ENCODE data around the gene RNF149. TPM values are rescaled to one million over a fixed set of nuclear protein-coding genes. Genes with fewer than 3 reads are reported as not detected.

The RNF149 gene
- total RNA-seq, 1 experiment from 2014 or later: 40.2 TPM

DNA sequence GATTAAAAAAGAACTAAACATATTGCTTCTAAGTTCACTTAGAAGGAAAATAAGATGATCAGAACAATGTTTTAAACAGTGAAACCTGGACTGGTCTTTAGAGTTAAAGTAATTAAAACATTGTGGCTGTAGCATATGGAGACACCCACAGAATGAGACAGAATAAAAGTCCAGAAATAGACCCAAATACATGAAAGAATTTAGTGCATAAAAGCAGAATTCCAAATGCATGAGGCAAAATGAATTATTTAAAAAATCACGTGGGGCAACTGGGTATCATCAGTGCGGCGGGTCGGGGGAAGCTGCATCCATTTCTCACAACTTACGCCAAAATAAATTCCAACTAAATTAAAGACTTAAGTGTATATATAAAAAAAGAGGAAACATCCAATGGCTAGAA lies 12.1 kb downstream of the RNF149 start:
- DNase-seq (ENCODE audit: low read depth, low spot score): no peak
- no peak for ATAC-seq
- Histone ChIP-seq H3K9ac (ENCODE audit: low read length) (no peak overlapping the region), H3K4me3 (replicated peaks in 1 of 2; ENCODE audit: low read depth in 1 of 2, low read length in 2 of 2) (no peak overlapping the region), H3K4me2 (ENCODE audit: low read length) (no peak overlapping the region), H3K9me2 (ENCODE audit: insufficient read depth) (no peaks in the 10 kb centered on the region), H3K36me3 (ENCODE audit: control insufficient read depth in 1 of 2, insufficient read depth in 2 of 2, low read length in 2 of 2) (peaks cover 12 to 18% of the 10 kb centered on the region in 2 experiments; a peak in 3 of 4 replicates), H2AFZ (ENCODE audit: low read depth, low read length, poor library complexity, severe bottlenecking) (no peak overlapping the region), H3K27ac (ENCODE audit: low read depth, low read length) (no peak overlapping the region), H3K79me2 (ENCODE audit: insufficient read depth, low read length) (peaks cover 88% of the 10 kb centered on the region), H4K20me1 (ENCODE audit: insufficient read depth) (no peaks in the 10 kb centered on the region), H3K27me3 (ENCODE audit: insufficient read depth, low read length) (no peaks in the 10 kb centered on the region), H3K4me1 (ENCODE audit: control insufficient read depth in 1 of 2, insufficient read depth in 2 of 2, low read length in 2 of 2) (no peaks in the 10 kb centered on the region), H3K9me3 (ENCODE audit: control insufficient read depth in 1 of 2, insufficient read depth in 1 of 2, low read depth in 1 of 2, low read length in 2 of 2) (no peaks in the 10 kb centered on the region)
- CTCF ChIA-PET: no interaction called here
- no TSS peak for BruUV-seq (replicated peaks)
- RAD21 ChIA-PET (ENCODE audit: low non-redundant PET in 1 of 2, low total read pairs in 2 of 2, uncharacterized antibody in 2 of 2, unreplicated experiment in 2 of 2): no interaction called here
- TF ChIP-seq YY1 (IDR thresholded peaks at IDR 0.05; ENCODE audit: extremely low read depth, insufficient replicate concordance, low read depth, low read length) (no peak), EGR1 (IDR thresholded peaks at IDR 0.05; ENCODE audit: low read depth) (no peak), ZFX (IDR thresholded peaks at IDR 0.05) (no peak), SIN3A (IDR thresholded peaks at IDR 0.05; ENCODE audit: low read depth) (no peak), ZNF274 (IDR thresholded peaks at IDR 0.05; ENCODE audit: low read depth, low read length) (no peak), JUND (IDR thresholded peaks at IDR 0.05) (no peak), SRF (IDR thresholded peaks at IDR 0.05; ENCODE audit: low read depth) (no peak)
- TF ChIP-seq, protein P1, sequence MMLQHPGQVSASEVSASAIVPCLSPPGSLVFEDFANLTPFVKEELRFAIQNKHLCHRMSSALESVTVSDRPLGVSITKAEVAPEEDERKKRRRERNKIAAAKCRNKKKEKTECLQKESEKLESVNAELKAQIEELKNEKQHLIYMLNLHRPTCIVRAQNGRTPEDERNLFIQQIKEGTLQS (IDR thresholded peaks at IDR 0.05): no peak
- POLR2A ChIA-PET: no interaction called here
- intact Hi-C loops (cut with micrococcal nuclease): no loop called here

DNA sequence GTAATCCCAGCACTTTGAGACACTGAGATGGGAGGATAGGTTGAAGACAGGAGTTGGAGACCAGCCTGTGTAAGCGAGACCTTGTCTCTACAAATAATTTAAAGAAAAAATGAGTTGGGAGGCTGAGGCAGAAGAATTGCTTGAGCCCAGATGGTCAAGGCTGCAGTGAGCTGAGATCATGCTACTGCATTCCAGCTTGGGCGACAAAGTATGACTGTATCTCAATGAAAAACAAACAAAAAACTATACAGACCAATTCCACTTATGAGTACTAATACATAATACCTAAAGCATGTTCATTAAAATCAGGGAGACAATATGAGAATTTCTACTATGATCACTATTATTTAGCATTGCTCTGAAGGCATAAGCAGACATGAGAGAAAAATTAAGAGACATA lies 12.6 kb downstream of the RNF149 start:
- H3K4me2 ChIP-seq (ENCODE audit: low read length): no peak overlapping the region
- DNase-seq (ENCODE audit: low read depth, low spot score) (no peak), ATAC-seq (no peak)
- H3K9ac ChIP-seq (ENCODE audit: low read length): no peak overlapping the region
- peaks cover 84% of the 10 kb centered on the region for H3K79me2 ChIP-seq (ENCODE audit: insufficient read depth, low read length)
- H2AFZ ChIP-seq (ENCODE audit: low read depth, low read length, poor library complexity, severe bottlenecking): no peak overlapping the region
- no peak overlapping the region for H3K27ac ChIP-seq (ENCODE audit: low read depth, low read length)
- POLR2A ChIA-PET: no interaction called here
- BruUV-seq (replicated peaks): no TSS peak
- RAD21 ChIA-PET (ENCODE audit: low non-redundant PET in 1 of 2, low total read pairs in 2 of 2, uncharacterized antibody in 2 of 2, unreplicated experiment in 2 of 2): no interaction called here
- no peaks in the 10 kb centered on the region for H3K9me3 ChIP-seq (ENCODE audit: control insufficient read depth in 1 of 2, insufficient read depth in 1 of 2, low read depth in 1 of 2, low read length in 2 of 2)
- TF ChIP-seq EZH2 (IDR thresholded peaks at IDR 0.05): no peak
- TF ChIP-seq, protein P1 (IDR thresholded peaks at IDR 0.05): no peak
- no peak for TF ChIP-seq ZFX (IDR thresholded peaks at IDR 0.05)
- no peak for TF ChIP-seq TCF7L2 (IDR thresholded peaks at IDR 0.05; ENCODE audit: borderline replicate concordance, extremely low read depth, insufficient read depth, insufficient read length)
- no peak for TF ChIP-seq SIN3A (IDR thresholded peaks at IDR 0.05; ENCODE audit: low read depth)
- TF ChIP-seq POLR2A (IDR thresholded peaks at IDR 0.05; ENCODE audit: borderline replicate concordance, extremely low read depth, insufficient read depth, insufficient read length): no peak
- TF ChIP-seq YY1 (IDR thresholded peaks at IDR 0.05; ENCODE audit: extremely low read depth, insufficient replicate concordance, low read depth, low read length): no peak
- no peaks in the 10 kb centered on the region for H3K27me3 ChIP-seq (ENCODE audit: insufficient read depth, low read length)
- no peak overlapping the region for H3K4me3 ChIP-seq (replicated peaks in 1 of 2; ENCODE audit: low read depth in 1 of 2, low read length in 2 of 2)
- no peaks in the 10 kb centered on the region for H4K20me1 ChIP-seq (ENCODE audit: insufficient read depth)
- peaks cover 12 to 18% of the 10 kb centered on the region in 2 experiments; a peak in 3 of 4 replicates for H3K36me3 ChIP-seq (ENCODE audit: control insufficient read depth in 1 of 2, insufficient read depth in 2 of 2, low read length in 2 of 2)
- intact Hi-C loops (cut with micrococcal nuclease): no loop called here
- H3K4me1 ChIP-seq (ENCODE audit: control insufficient read depth in 1 of 2, insufficient read depth in 2 of 2, low read length in 2 of 2): no peaks in the 10 kb centered on the region
- H3K9me2 ChIP-seq (ENCODE audit: insufficient read depth): no peaks in the 10 kb centered on the region
- CTCF ChIA-PET: no interaction called here

Data from HCT116 (cell line).